Measurements from ENCODE around the gene FSTL5.

DNA sequence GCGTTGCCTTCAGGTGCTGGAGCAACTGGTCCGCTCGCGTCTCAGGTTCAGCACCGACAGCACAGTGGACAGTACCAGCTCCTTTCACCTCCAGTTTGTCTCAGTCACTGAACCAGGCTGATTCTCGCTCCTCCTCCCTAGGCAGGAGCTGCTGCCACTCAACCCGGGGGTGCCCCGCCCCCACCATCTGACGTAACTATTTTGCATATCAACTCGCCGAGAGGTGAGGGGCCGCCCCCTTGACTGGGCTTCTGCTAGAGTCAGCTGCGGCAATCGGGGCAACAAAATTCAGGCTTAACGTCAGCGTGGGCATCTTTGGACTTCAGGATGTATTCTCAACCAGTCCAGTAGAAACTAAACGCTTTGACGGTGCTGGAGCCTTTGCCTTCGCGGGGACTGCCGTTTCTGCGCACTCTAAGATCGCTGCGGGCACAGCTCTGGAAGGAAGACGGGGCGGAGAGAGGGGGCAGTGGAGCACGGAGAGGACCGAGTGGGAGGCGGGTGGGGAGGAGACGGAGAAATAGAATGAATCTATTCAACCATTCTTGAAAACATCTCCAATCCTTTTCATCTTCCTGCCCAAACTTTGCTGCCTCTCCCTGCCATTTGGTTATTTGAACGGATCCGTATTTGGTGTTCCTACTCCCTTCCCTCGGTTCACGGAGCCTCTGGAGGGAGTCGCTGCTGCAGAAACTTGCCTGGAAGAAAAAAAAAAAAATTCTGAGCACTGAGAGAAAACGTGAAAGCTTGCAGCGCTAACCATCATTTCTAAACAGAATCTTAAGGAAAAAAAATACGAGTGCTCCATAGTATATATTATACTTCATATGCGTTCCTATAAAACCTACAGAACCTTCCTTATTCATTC lies at the start of gene FSTL5:
- no peak for TF ChIP-seq YY1 (IDR thresholded peaks at IDR 0.05; ENCODE audit: low read depth)
- no peak for TF ChIP-seq RAD21 (IDR thresholded peaks at IDR 0.05; ENCODE audit: low read depth)
- no peak for TF ChIP-seq CEBPB (IDR thresholded peaks at IDR 0.05)
- no peak for TF ChIP-seq NFIC (IDR thresholded peaks at IDR 0.05)

Data from Ishikawa (cell line).